ENCODE results near the gene ALKBH2. TPM values are rescaled to one million over a fixed set of nuclear protein-coding genes. Genes with fewer than 3 reads are reported as not detected.
A peak's percentile ranks its signal among the peaks of the same experiment; 100 is the strongest.

The ALKBH2 gene
- total and polyA plus RNA-seq, 2 of the 8 experiments (the other 6 are each of a cell fraction or from before 2014, with no cell fraction given) = 19.1 to 22.5 TPM

GRCh38 chr12:109115404-109115757 is 22.1 kb upstream of the ALKBH2 start:
- Histone ChIP-seq H3K18ac (ENCODE audit: extremely low read depth, low read length) (no peak overlapping the region), H3K23me2 (ENCODE audit: low read depth, low read length) (no peaks in the 10 kb centered on the region), H4K8ac (ENCODE audit: extremely low read depth, insufficient read depth, low read length) (no peak overlapping the region), H3K56ac (replicated peaks; ENCODE audit: insufficient read length, low read depth, low read length) (no peak overlapping the region), H3K9ac (replicated peaks in 1 of 4; ENCODE audit: extremely low read depth in 1 of 4, low read depth in 3 of 4, low read length in 3 of 4) (peak overlapping the region in 1 of 4 experiments; percentile 24; a peak in 1 of 7 replicates), H3K4me1 (replicated peaks in 1 of 4; ENCODE audit: control insufficient read depth in 3 of 4, insufficient read depth in 4 of 4, low read length in 3 of 4) (peaks cover 2 to 11% (median 5%) of the 10 kb centered on the region in 4 experiments; a peak in 5 of 7 replicates), H3K4me2 (ENCODE audit: insufficient read depth in 1 of 2, low read depth in 2 of 2, low read length in 2 of 2) (no peak overlapping the region), H2BK12ac (ENCODE audit: low read depth, low read length) (0 out of 2 replicates have a peak overlapping the region, but pooled peaks have one; percentile 43), H3K23ac (ENCODE audit: insufficient read length) (no peak overlapping the region), H4K91ac (replicated peaks; ENCODE audit: insufficient read length, low read length) (no peak overlapping the region), H4K20me1 (replicated peaks in 1 of 2; ENCODE audit: control insufficient read depth in 1 of 2, insufficient read depth in 2 of 2, low read length in 2 of 2) (no peaks in the 10 kb centered on the region), H2BK120ac (replicated peaks; ENCODE audit: low read depth, low read length) (no peak overlapping the region), H3K79me1 (ENCODE audit: low read depth, low read length) (no peaks in the 10 kb centered on the region), H3K36me3 (ENCODE audit: control insufficient read depth in 2 of 4, insufficient read depth in 4 of 4, low read length in 3 of 4) (peaks cover 0 to under 1% (median 0%) of the 10 kb centered on the region in 4 experiments; a peak in 1 of 8 replicates), H2AFZ (ENCODE audit: low read length) (peak overlapping the region; percentile 54; the same call in 1 of the 2 replicates), H3K27me3 (replicated peaks in 1 of 4; ENCODE audit: control insufficient read depth in 3 of 4, extremely low read depth in 1 of 4, insufficient read depth in 3 of 4, low read length in 3 of 4) (no peaks in the 10 kb centered on the region; a peak in 1 of 7 replicates), H4K5ac (ENCODE audit: insufficient read length, low read depth, low read length) (no peak overlapping the region), H3K4ac (replicated peaks; ENCODE audit: insufficient read length, low read depth, low read length) (no peak overlapping the region), H3K14ac (ENCODE audit: insufficient read length) (no peak overlapping the region), H3K27ac (ENCODE audit: low read depth, low read length) (no peak overlapping the region), H3K9me3 (ENCODE audit: insufficient read depth in 2 of 2, low read depth in 1 of 2, low read length in 1 of 2) (no peaks in the 10 kb centered on the region), H2AK5ac (ENCODE audit: low read depth, low read length) (no peak overlapping the region), H2BK15ac (ENCODE audit: low read length) (no peak overlapping the region; the same call in 1 of the 2 replicates), H2BK20ac (ENCODE audit: low read length) (no peak overlapping the region), H3K79me2 (ENCODE audit: control insufficient read depth in 1 of 2, insufficient read depth in 2 of 2, low read length in 2 of 2) (no peaks in the 10 kb centered on the region), H2BK5ac (ENCODE audit: low read depth, low read length) (no peak overlapping the region), H3K4me3 (ENCODE audit: extremely low read depth in 1 of 4, insufficient read depth in 2 of 4, low read depth in 3 of 4, low read length in 4 of 4) (no peak overlapping the region)
- 89% methylated on average over 3 of the region's 3 CpGs; no CpG with 5 or more reads in 1 of the 2 experiments for WGBS, 2 experiments (ENCODE audit: extremely low coverage in 1 of 2, insufficient coverage in 1 of 2, insufficient read length in 1 of 2, insufficient replicate concordance in 2 of 2, low coverage in 1 of 2, low lambda C conversion rate in 2 of 2, missing lambda C conversion rate in 1 of 2)
- TF ChIP-seq ZNF274 (IDR thresholded peaks at IDR 0.05; ENCODE audit: borderline replicate concordance, extremely low read depth, low read length) (no peak), FOSL1 (IDR thresholded peaks at IDR 0.05; ENCODE audit: insufficient read depth, low read depth, low read length) (no peak), CREB1 (IDR thresholded peaks at IDR 0.05) (no peak), SRF (IDR thresholded peaks at IDR 0.05; ENCODE audit: low read depth, low read length) (no peak), TBP (IDR thresholded peaks at IDR 0.05; ENCODE audit: low read depth, low read length) (no peak), CHD2 (IDR thresholded peaks at IDR 0.05; ENCODE audit: low read length) (no peak), E2F6 (IDR thresholded peaks at IDR 0.05) (no peak)
- no peak for DNase-seq (ENCODE audit: low read depth in 1 of 2, low spot score in 2 of 2)
- POLR2A ChIA-PET (ENCODE audit: partially characterized antibody) = interaction anchor here (1.3 kb wide), 1 partner anchor 15 kb away, joined by 6 read pairs; no protein-coding TSS in a partner anchor
- CTCF ChIA-PET (ENCODE audit: partially characterized antibody) = interaction anchor here (1.3 to 1.5 kb wide), 3 partner anchors 13 to 16 kb away, joined by 3 to 4 read pairs (median 4); no protein-coding TSS in a partner anchor
- no peak for FAIRE-seq

All from H1 (cell line).